ENCODE results near the gene GRIK5.

GRIK5 gene

GRCh38 chr19:42069619-42070351 lies at the start of gene GRIK5:
TSS of gene GRIK5 (minus strand) at chr19:42070206. CDS start at chr19:42065770, 4,436 bp downstream.
- no peak for TF ChIP-seq MYC (IDR thresholded peaks at IDR 0.05; ENCODE audit: low read depth, low read length)
- TF ChIP-seq POLR2A (IDR thresholded peaks at IDR 0.05; ENCODE audit: extremely low read depth, insufficient read length) = no peak
- no peak for TF ChIP-seq CTCF (IDR thresholded peaks at IDR 0.05; ENCODE audit: low read depth, low read length)
- TF ChIP-seq MAX (IDR thresholded peaks at IDR 0.05; ENCODE audit: low read depth, low read length) = no peak
- H3K4me3 ChIP-seq (ENCODE audit: low read depth, low read length) = no peak within 1 kb of the TSS
- DNase-seq (ENCODE audit: low read depth) = no peak

GRCh38 chr19:42117076-42117475 lies 47.1 kb upstream of the GRIK5 start:
- no peak overlapping the region for H3K4me3 ChIP-seq (ENCODE audit: low read depth, low read length)
- TF ChIP-seq POLR2A (IDR thresholded peaks at IDR 0.05; ENCODE audit: extremely low read depth, insufficient read length) (no peak), CTCF (IDR thresholded peaks at IDR 0.05; ENCODE audit: low read depth, low read length) (no peak)
- no peak for DNase-seq (ENCODE audit: low read depth)

DNA sequence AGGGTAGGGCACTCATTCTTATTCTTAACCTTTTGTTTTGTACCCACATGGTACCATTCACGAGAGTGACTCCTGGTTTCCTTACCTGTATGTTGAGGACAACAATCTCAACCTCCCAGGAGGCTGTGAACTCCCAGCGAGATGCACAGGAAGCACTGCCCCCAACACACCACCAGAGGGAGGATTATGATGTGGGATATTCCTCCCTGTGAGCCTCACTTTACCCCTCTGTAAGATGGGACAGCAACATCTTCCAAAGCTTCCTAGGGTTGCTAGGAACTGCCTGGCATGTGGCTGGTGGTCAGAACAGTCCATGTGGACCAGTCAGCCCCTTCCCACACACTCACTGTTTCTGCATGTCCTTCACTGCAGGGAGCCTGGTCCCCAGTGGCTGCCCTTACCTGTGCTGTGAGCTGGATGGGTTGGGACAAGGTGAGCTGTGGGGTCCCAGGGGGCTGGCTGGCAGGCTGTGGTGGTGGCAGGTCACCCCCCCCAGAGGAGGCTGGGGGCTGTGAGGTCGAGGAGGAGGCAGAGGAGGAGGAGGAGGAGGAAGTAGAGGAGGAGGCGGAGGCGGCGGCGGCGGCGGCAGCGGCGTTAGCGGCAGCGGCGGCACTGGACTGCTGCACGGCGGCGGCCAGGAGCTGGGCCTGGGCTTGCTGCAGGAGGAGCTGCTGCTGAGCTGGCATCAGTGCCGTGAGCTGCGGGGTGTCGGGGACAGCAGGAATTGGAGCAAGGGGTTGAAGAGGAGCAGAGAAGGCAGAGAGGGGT lies 46.5 kb upstream of the GRIK5 start:
- no peak overlapping the region for H3K4me3 ChIP-seq (ENCODE audit: low read depth, low read length)
- TF ChIP-seq MYC (IDR thresholded peaks at IDR 0.05; ENCODE audit: low read depth, low read length) (no peak), CTCF (IDR thresholded peaks at IDR 0.05; ENCODE audit: low read depth, low read length) (peak; percentile 16)
- no peak for DNase-seq (ENCODE audit: low read depth)

DNA sequence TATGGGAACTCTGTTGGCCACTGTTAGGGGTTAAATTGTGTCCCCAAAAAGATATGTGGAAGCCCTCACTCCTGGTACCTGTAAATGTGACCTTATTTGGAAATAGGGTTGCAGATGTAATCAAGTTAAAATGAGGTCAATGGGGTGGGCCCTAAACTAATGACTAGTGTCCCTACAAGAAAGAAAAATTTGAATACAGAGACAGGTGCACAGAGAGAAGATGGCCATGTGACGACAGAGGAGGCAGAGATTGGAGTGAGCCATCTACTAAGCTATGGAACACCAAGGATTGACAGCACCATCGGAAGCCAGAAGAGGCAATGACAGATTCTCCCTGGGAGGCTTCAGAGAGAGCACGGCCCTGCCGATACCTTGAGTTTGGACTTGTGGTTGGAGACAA lies 45.7 kb upstream of the GRIK5 start:
- DNase-seq (ENCODE audit: low read depth) = no peak
- no peak overlapping the region for H3K4me3 ChIP-seq (ENCODE audit: low read depth, low read length)

DNA sequence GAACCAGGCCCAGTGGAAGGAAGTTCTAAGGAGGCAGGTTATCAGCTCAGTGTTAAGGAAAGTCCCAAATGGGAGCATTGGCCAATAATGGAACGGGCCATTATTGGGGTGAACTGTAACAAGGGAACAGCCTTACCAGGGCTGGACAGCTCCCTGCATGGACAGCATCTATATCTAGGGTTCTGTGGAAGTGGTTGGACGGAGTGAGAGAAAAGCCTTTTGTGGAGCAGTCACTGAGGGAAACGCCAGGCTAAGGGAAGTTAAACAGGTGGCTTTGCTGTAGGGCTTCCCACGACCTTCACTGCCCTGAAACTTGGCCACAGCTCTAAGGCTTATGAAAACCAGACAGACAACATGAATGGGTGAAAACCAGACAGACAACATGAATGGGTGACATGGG lies 45.2 kb upstream of the GRIK5 start:
- DNase-seq (ENCODE audit: low read depth) = no peak
- TF ChIP-seq MAX (IDR thresholded peaks at IDR 0.05; ENCODE audit: low read depth, low read length) (no peak), POLR2A (IDR thresholded peaks at IDR 0.05; ENCODE audit: extremely low read depth, insufficient read length) (no peak), CTCF (IDR thresholded peaks at IDR 0.05; ENCODE audit: low read depth, low read length) (no peak), MYC (IDR thresholded peaks at IDR 0.05; ENCODE audit: low read depth, low read length) (no peak)
- H3K4me3 ChIP-seq (ENCODE audit: low read depth, low read length) = no peak overlapping the region

More for the DNA sequence above, 45.7 kb upstream of the GRIK5 start:
- TF ChIP-seq POLR2A (IDR thresholded peaks at IDR 0.05; ENCODE audit: extremely low read depth, insufficient read length) = no peak
- TF ChIP-seq CTCF (IDR thresholded peaks at IDR 0.05; ENCODE audit: low read depth, low read length) = no peak
- no peak for TF ChIP-seq MYC (IDR thresholded peaks at IDR 0.05; ENCODE audit: low read depth, low read length)
- no peak for TF ChIP-seq MAX (IDR thresholded peaks at IDR 0.05; ENCODE audit: low read depth, low read length)

Data from NB4 (cell line).